Stimulated activated CD4-positive, alpha-beta T cell treated with anti-CD3 and anti-CD28 coated beads, Interleukin-1b, Interleukin-23, amount 100 ng/mL, for 48 hours (primary cell): ENCODE measurements around the gene CXCR1.
A peak's percentile ranks its signal among the peaks of the same experiment; 100 is the strongest.
"Not testable (repeated sequence)": the region's sequence is repeated elsewhere in the genome, so short reads cannot be mapped to it uniquely, and the experiment has no call there.

ENCODE experiments used
- DNase-seq: peaks from one replicate; pipeline ENCODE4 v3.0.0-alpha.2; 2020

Gene CXCR1

DNA sequence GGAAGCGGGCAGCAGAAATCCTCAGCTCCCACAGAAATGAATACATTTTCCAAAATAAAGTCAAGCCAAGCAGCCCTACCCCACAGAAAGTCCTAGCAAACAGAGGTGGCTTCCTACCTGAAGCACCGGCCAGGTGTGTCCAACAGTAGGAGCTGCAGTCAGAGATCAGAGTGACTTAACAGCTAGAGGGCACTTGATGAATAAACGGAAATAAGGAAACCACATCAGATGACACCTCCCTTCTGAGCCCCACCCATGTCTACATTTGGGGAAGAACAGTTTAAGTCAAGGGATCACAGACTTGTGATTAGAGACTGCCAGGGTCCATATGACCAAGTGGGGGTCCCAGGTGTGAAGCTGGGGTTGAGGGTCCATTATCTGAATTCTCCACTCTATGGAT is at the start of gene CXCR1:
Gene CXCR1, minus strand, starts transcription at position 172 of the 400 bp plus-strand sequence. CDS start 1,751 bp downstream, outside the sequence.
- DNase-seq = peak; percentile 2

DNA sequence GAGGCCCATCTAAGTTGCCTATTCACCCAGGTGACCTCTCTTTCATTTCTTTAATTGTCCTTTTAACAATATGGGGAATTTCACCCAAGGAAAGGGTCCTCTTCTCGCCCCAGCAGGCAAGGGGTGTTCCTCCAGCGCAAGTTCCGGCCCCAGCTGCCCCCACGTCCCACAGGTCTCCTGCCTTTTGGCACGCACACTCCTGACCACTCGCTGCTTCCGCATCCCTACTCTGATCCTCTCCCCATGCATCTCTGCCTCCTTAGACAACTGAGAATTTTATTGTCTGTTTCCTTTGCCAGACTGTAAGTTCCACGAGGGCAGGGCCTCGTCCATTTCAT is 49.5 kb upstream of the CXCR1 start:
- no peak for DNase-seq

DNA sequence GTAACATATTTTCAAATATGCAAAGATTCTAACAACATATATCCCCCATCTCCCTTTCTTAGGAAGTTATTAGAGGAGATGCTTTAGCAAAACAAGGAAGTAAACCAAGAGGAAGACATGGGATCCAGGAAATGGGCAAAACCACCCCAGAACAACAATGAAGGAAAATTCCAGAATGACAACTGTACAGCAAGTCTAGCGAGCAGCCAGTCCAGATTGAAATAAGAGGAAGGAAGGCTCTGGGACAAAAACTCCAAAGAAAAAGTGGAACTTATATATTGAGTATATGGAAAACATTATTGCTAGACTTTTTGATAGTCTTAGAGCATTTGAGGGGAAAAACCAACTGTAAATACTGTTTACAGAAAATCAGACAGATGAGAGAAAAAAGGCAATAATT is 47.4 kb upstream of the CXCR1 start:
- no peak for DNase-seq

- DNase-seq = no peak
Measured at GRCh38 chr2:218209078-218209477, 42.3 kb upstream of the CXCR1 start.

DNA sequence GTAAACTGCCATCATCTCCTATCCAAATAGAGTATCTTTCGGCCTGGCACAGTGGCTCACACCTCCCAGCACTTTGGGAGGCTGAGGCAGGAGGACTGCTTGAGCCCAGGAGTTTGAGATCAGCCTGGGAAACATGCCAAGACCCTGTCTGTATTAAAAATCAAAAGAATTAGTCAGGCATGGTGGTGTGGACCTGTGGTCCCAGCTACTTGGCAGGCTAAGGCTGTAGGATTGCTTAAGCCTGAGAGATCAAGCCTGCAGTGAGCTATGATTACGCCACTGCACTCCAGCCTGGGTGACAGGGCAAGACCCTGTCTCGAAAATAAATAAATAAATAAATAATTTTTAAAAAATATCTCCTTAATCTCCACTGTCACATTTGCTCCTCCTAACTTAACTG is 35.5 kb upstream of the CXCR1 start:
- no peak for DNase-seq

DNA sequence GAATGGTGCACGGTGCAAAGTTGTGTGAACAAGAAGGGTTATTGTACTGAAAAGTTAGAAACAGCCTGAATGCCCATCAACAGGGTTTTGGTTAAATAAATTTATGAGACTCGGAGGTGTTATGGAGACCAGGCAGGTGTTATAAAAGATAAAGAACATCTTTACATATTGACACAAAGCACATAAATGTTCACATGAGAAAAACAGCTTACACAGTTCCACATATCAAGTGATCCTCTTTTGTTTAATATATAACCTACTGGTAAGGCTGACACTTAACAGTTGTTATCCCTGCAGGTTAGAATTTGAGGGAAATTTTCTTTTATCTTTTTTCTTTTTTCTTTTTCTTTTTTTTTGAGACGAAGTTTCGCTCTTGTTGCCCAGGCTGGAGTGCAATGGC is 30.2 kb upstream of the CXCR1 start:
- no peak for DNase-seq

DNA sequence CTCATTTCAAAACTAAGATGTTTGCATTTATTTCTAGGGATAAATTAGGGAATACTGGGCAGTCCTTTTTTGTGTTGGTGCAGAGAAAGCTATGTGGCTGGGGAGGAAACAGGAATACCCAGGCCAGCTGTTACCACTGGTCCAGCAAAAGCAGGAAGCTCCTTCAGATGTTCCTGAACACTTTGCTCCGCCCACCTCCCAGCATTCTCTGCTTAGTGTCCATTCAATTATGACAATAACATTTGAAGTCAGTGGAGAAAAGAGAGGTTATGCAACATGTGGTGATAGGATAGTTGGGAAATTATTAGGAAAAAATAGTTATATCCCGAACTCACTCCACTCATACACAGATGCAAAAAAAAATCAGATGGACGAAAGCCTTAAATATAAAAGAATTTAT is 28.1 kb upstream of the CXCR1 start:
- DNase-seq = no peak

GRCh38 chr2:218193701-218194100 is 26.9 kb upstream of the CXCR1 start:
- DNase-seq = no peak

GRCh38 chr2:218192902-218193430 is 26.2 kb upstream of the CXCR1 start:
- DNase-seq = no peak

- DNase-seq = no peak
Measured at GRCh38 chr2:218188528-218188927, 21.8 kb upstream of the CXCR1 start.

DNA sequence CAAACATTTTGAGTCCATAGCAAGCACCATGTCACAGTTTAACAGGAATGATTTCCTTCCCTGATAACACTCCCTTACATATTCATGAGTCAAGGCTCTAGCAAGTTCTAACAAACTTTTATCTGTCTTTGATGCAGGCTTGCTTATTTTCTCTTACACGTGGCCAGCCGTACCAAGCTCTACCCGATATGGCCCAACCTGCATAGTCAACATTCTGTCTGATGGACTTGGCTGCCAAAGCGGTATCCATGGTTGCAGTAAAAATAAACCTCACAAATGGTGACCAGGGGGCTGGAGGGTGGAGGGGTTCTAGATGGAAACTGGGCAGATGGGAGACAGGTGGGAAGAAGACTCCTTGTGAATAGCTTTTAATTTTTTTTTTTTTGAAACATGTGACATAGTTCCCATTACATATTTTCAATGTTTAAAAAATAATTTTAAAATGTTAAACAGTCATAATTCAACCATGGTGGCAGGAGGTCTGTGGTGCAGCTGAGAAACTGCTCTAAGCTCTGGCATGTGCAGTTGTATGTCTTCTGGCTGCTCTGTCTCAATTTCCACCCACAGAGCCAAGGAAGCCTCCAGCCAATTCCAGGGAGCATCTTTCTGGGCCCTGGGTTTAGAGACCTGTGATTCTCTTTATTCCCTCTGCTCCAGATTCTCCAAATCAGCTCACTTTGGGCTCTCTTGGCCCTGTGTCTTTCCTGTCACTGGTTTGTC is 20.7 kb upstream of the CXCR1 start:
- no peak for DNase-seq

- no peak for DNase-seq
Measured at GRCh38 chr2:218186876-218187275, 20.1 kb upstream of the CXCR1 start.

DNA sequence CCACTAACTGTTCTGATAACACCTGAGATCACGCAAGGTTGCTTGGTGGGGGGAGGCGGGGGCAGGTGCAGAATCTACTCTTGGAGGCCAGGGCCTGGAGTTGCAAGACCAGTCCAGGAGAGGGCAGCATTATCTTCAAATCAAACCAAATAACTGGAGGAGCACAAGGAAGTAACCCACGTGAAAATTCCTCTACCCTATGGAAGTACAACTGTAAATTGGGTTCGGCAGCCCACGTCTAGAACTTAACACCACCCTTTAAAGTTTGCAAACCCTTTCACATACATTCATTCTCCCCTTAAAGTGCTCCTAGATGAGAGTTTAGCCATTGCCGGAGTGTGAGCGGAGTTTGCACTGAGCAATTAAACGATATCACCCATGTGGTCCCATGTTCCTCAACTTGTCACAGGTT is 19.6 kb upstream of the CXCR1 start:
- DNase-seq = peak; percentile 67

GRCh38 chr2:218184331-218184730 is 17.6 kb upstream of the CXCR1 start:
- DNase-seq = no peak

GRCh38 chr2:218180467-218181114 is 13.8 kb upstream of the CXCR1 start:
- no peak for DNase-seq

- DNase-seq = no peak
Measured at GRCh38 chr2:218179782-218180181, 13.0 kb upstream of the CXCR1 start.

DNA sequence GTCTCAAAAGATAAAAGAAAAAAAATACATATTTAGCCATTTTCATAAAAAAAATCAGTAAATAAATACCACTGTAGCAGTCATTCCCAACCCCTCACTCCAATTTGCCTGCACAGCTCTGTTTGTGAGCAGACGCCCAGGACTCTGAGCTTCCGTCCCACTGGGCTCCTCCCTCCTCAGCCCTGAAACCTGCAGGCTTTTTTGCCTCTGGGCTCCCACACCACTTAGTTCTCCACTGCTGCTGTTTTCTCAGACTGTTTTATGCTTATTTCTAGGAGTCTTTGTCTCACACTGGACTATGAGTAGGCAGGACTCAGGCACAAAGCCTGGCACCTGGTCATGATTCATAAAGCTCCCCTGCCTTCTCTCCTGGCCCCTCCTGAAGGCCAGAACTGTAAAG is 6.1 kb upstream of the CXCR1 start:
- no peak for DNase-seq

DNA sequence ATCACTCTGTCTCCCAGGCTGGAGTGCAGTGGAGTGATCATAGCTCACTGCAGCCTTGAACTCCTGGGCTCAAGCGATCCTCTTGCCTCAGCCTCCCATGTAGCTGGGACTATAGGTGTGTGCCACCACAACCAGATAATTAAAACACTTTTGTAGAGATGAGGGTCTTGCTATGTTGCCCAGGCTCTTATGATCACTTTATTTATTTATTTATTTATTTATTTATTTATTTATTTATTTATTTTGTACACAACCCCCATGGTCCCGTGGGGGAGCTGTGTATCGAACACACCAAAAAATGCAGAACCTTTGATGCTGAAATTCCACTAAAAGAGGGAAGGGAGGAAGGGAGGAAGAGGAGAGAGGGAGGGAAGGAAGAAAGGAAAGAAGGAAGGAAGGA is 5.0 kb upstream of the CXCR1 start:
- DNase-seq = not testable (repeated sequence)

- no peak for DNase-seq
Measured at GRCh38 chr2:218169757-218170546, 3.2 kb upstream of the CXCR1 start.

GRCh38 chr2:218168635-218169462 is 2.1 kb upstream of the CXCR1 start:
- DNase-seq = peak; percentile 67

DNA sequence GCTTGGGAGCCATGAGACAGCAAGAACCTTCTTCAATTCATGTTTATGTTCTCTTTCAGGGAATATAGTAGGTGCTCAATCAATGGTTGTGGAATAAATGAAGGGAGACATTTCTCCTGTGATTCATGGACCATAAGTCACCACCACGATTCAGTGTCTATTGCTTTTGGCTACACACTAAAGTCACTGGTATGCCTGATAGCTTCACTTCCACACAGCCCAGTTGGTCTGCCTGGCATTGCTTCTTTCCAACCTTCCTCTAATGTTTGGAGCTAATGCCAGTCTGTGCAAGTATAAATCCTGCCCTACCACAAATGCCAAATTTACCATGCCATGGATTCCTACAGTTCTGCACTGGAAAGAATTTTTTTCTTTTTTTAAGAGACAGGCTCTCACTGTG is 1.3 kb upstream of the CXCR1 start:
- DNase-seq = no peak

DNA sequence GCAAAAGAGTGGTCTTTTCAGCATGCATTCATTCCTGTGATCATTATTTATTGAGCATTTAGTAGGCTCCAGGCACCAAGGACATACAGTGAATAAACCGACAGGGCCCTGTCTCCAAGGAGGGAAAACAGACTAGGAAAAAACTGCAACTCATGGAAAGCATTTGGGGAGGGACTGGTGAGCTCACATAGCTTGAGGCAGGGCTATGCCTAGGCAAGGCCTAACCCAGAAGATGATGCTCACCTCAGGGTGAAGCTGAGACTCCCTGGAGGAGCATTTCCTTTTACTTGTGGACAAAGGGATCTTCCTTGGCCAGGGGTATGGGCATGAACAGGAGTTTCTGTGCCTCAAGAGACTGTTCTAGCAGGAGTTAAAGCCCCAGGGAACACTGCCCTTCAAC is 3.9 kb downstream of the CXCR1 start:
- DNase-seq = no peak

GRCh38 chr2:218161644-218162043 is 5.1 kb downstream of the CXCR1 start:
- DNase-seq = no peak
